SK-N-SH treated with all-trans-retinoic acid at 6 μM for 48 hours (cell line): ENCODE data around the gene TSPAN1.

ENCODE experiments used
- ARNTL ChIP-seq: fragments of 450-650 bp; formaldehyde crosslinking; IDR thresholded peaks from 2 replicates; pipeline ENCODE4 v1.5.0; 2020; ENCODE audit warnings: low read depth, mild to moderate bottlenecking, moderate library complexity, borderline replicate concordance
- ESRRG ChIP-seq: fragments of 250-450 bp; sonication (Bioruptor Pico); IDR thresholded peaks from 2 replicates; pipeline ENCODE4 v1.6.1; 2021; ENCODE audit warnings: mild to moderate bottlenecking
- GLIS3 ChIP-seq: fragments of 250-450 bp; sonication (Bioruptor Pico); IDR thresholded peaks from 2 replicates; pipeline ENCODE4 v1.5.0; 2020; ENCODE audit warnings: mild to moderate bottlenecking, moderate library complexity
- ISL1 ChIP-seq: fragments of 250-450 bp; sonication (Bioruptor Pico); IDR thresholded peaks from 2 replicates; pipeline ENCODE4 v2.1.2; 2022; ENCODE audit warnings: mild to moderate bottlenecking, moderate library complexity
- OSR1 ChIP-seq: fragments of 250-450 bp; sonication (Bioruptor Pico); IDR thresholded peaks from 2 replicates; pipeline ENCODE4 v1.8.0; 2022; ENCODE audit warnings: moderate library complexity, mild to moderate bottlenecking, inconsistent platforms
- PATZ1 ChIP-seq: fragments of 250-450 bp; sonication (Bioruptor Pico); IDR thresholded peaks from 2 replicates; pipeline ENCODE4 v1.8.0; 2020; ENCODE audit warnings: mild to moderate bottlenecking, moderate library complexity, borderline replicate concordance
- POU6F1 ChIP-seq: fragments of 250-450 bp; sonication (Bioruptor Pico); IDR thresholded peaks from 2 replicates; pipeline ENCODE4 v1.8.0; 2021; ENCODE audit warnings: low read depth, mild to moderate bottlenecking, moderate library complexity, borderline replicate concordance
- TCF4 ChIP-seq: fragments of 250-450 bp; sonication (Bioruptor Pico); IDR thresholded peaks from 2 replicates; pipeline ENCODE4 v1.8.0; 2021; ENCODE audit warnings: mild to moderate bottlenecking, moderate library complexity, borderline replicate concordance
- ZFP3 ChIP-seq: fragments of 250-450 bp; sonication (Bioruptor Pico); IDR thresholded peaks from 2 replicates; pipeline ENCODE4 v1.5.0; 2020; ENCODE audit warnings: mild to moderate bottlenecking, moderate library complexity
- ZFP30 ChIP-seq: fragments of 450-650 bp; formaldehyde crosslinking; IDR thresholded peaks from 2 replicates; pipeline ENCODE4 v1.5.0; 2022; ENCODE audit warnings: mild to moderate bottlenecking, moderate library complexity
- ZNF70 ChIP-seq: fragments of 450-650 bp; formaldehyde crosslinking; IDR thresholded peaks from 2 replicates; pipeline ENCODE4 v1.5.0; 2020; ENCODE audit warnings: mild to moderate bottlenecking, moderate library complexity
- ZNF8 ChIP-seq: fragments of 450-650 bp; formaldehyde crosslinking; IDR thresholded peaks from 2 replicates; pipeline ENCODE4 v1.5.0; 2020; ENCODE audit warnings: mild to moderate bottlenecking, moderate library complexity
- TF ChIP-seq, protein P1 (sequence below): fragments of 250-450 bp; sonication (Bioruptor Pico); IDR thresholded peaks from 2 replicates; pipeline ENCODE4 v1.5.1; 2020; ENCODE audit warnings: low read depth, mild to moderate bottlenecking, moderate library complexity
- TF ChIP-seq, protein P2 (sequence below): fragments of 250-450 bp; sonication (Bioruptor Pico); IDR thresholded peaks from 2 replicates; pipeline ENCODE4 v1.5.0; 2020; ENCODE audit warnings: mild to moderate bottlenecking, moderate library complexity

DNA sequence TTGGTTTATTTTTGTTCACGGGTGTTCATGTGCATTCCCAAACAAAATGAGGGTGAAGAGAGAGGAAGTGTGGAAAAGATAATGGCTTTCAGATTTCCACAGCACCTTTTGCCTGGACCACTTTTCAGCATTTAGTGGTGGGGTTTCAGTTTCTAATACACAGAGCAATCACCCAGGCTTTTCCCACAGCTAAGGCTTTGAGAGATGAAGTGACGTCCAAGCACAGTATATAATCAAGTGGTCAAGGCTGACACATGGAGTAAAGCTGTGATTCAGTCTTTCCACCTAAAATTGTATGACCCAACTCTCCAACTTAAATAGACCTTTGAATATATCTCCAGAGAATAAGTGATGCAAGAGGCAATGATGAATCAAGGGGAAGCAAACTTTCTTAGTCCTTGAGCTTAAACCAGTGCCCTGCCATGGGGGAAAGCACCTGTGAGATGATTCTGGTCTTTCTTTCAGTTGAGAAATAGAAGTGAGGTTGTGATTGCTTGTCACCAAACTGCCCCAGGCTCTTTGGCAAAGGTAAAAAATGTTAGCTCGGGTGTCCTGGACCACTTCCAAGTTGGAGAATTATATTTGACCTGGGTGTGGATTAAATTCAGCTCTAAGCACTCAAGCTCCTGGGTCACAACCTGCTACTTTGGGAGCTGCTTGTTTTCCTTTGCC, 40.1 kb upstream of the TSPAN1 start:
- TF ChIP-seq ISL1 (CRISPR knock-in tag) (no peak), OSR1 (CRISPR knock-in tag) (no peak), TCF4 (CRISPR knock-in tag) (no peak), POU6F1 (CRISPR knock-in tag) (no peak), ZFP30 (CRISPR knock-in tag) (no peak), ESRRG (no peak), PATZ1 (CRISPR knock-in tag) (no peak), ZFP3 (CRISPR knock-in tag) (no peak), ARNTL (CRISPR knock-in tag) (no peak), GLIS3 (CRISPR knock-in tag) (no peak), ZNF8 (CRISPR knock-in tag) (no peak), ZNF70 (CRISPR knock-in tag) (no peak)
- TF ChIP-seq, protein P1, sequence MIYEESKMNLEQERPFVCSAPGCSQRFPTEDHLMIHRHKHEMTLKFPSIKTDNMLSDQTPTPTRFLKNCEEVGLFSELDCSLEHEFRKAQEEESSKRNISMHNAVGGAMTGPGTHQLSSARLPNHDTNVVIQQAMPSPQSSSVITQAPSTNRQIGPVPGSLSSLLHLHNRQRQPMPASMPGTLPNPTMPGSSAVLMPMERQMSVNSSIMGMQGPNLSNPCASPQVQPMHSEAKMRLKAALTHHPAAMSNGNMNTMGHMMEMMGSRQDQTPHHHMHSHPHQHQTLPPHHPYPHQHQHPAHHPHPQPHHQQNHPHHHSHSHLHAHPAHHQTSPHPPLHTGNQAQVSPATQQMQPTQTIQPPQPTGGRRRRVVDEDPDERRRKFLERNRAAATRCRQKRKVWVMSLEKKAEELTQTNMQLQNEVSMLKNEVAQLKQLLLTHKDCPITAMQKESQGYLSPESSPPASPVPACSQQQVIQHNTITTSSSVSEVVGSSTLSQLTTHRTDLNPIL (CRISPR knock-in tag), result no peak
- TF ChIP-seq, protein P2, sequence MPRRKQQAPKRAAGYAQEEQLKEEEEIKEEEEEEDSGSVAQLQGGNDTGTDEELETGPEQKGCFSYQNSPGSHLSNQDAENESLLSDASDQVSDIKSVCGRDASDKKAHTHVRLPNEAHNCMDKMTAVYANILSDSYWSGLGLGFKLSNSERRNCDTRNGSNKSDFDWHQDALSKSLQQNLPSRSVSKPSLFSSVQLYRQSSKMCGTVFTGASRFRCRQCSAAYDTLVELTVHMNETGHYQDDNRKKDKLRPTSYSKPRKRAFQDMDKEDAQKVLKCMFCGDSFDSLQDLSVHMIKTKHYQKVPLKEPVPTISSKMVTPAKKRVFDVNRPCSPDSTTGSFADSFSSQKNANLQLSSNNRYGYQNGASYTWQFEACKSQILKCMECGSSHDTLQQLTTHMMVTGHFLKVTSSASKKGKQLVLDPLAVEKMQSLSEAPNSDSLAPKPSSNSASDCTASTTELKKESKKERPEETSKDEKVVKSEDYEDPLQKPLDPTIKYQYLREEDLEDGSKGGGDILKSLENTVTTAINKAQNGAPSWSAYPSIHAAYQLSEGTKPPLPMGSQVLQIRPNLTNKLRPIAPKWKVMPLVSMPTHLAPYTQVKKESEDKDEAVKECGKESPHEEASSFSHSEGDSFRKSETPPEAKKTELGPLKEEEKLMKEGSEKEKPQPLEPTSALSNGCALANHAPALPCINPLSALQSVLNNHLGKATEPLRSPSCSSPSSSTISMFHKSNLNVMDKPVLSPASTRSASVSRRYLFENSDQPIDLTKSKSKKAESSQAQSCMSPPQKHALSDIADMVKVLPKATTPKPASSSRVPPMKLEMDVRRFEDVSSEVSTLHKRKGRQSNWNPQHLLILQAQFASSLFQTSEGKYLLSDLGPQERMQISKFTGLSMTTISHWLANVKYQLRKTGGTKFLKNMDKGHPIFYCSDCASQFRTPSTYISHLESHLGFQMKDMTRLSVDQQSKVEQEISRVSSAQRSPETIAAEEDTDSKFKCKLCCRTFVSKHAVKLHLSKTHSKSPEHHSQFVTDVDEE (CRISPR knock-in tag), result no peak
